ENCODE results near the gene HNRNPA1. TPM values are rescaled to one million over a fixed set of nuclear protein-coding genes. Genes with fewer than 3 reads are reported as not detected.

Gene HNRNPA1
- total RNA-seq, 1 donor from 2014 or later, result 2,469 TPM

DNA sequence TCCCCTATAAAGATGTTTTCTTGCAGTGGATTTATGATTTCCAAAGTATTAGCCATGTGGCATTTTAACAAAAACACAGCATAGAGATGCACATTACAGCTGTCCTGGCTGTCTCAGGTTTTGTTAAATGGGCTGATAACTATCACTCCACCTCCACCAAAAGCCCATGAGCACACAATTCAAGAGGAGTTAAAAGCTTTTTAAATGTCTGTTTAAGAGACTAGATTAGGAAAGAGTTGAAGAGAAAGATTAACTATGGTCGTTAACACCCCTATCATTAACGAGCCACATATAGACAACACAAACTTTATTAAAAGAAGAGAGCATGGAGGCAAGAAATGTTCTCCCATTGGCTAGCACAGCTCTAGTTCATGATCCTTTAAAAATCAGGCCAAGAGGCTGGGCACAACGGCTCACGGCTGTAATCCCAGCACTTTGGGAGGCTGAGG lies 15.1 kb upstream of the HNRNPA1 start:
- no peak overlapping the region for H3K4me3 Mint-ChIP-seq
- peaks cover 4% of the 10 kb centered on the region for H3K9me3 Mint-ChIP-seq
- peaks cover 46% of the 10 kb centered on the region for H3K4me1 Mint-ChIP-seq (ENCODE audit: unreplicated experiment)
- no peaks in the 10 kb centered on the region for H3K27me3 Mint-ChIP-seq
- TF ChIP-seq, protein P1, sequence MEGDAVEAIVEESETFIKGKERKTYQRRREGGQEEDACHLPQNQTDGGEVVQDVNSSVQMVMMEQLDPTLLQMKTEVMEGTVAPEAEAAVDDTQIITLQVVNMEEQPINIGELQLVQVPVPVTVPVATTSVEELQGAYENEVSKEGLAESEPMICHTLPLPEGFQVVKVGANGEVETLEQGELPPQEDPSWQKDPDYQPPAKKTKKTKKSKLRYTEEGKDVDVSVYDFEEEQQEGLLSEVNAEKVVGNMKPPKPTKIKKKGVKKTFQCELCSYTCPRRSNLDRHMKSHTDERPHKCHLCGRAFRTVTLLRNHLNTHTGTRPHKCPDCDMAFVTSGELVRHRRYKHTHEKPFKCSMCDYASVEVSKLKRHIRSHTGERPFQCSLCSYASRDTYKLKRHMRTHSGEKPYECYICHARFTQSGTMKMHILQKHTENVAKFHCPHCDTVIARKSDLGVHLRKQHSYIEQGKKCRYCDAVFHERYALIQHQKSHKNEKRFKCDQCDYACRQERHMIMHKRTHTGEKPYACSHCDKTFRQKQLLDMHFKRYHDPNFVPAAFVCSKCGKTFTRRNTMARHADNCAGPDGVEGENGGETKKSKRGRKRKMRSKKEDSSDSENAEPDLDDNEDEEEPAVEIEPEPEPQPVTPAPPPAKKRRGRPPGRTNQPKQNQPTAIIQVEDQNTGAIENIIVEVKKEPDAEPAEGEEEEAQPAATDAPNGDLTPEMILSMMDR (conservative IDR thresholded peaks at IDR 0.05), result no peak
- H3K27ac Mint-ChIP-seq, result no peak overlapping the region
- H3K36me3 Mint-ChIP-seq, result peaks cover 17% of the 10 kb centered on the region
- DNase-seq (ENCODE audit: extremely low spot score, unreplicated experiment), result no peak

DNA sequence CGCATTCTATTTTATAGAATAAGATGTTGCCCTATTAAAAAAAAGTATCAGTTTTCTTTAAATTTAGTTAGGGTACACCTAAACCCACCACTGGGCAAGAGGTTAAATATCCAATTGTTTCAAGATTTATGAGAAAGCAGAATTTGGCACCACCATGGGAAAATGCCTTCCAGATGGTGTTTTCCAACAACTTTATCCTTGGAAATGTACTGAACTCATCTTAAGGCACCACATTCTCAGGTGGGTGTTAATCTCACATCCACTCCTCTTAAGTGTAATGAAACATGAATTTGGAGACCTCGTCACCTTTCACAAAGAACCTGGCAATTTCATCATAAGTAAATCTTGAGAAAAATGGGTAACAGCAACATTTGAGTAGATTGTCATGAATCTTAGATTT lies 13.7 kb upstream of the HNRNPA1 start:
- peaks cover 4% of the 10 kb centered on the region for H3K9me3 Mint-ChIP-seq
- no peaks in the 10 kb centered on the region for H3K27me3 Mint-ChIP-seq
- TF ChIP-seq, protein P1 (conservative IDR thresholded peaks at IDR 0.05), result no peak
- H3K36me3 Mint-ChIP-seq, result peaks cover 20% of the 10 kb centered on the region
- no peak for DNase-seq (ENCODE audit: extremely low spot score, unreplicated experiment)
- peaks cover 43% of the 10 kb centered on the region for H3K4me1 Mint-ChIP-seq (ENCODE audit: unreplicated experiment)
- H3K27ac Mint-ChIP-seq, result peak overlapping the region; percentile 16
- H3K4me3 Mint-ChIP-seq, result no peak overlapping the region

DNA sequence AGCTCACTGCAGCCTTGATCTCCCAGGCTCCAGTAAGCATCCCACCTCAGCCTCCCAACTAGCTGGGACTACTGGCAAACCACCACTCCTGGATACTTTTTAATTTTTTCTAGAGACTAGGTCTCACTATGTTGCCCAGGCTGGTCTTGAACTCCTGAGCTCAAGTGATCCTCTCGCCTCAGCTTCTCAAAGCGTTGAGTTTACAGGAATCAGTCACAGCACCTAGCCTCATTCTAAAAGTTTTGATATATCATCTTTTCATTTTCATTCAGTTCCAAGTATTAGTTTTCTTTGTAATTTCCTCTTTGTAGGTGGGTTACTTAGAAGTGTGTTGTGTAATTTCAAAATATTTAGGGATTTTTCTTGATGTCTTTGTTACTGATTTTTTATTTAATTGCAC lies 10.2 kb upstream of the HNRNPA1 start:
- H3K36me3 Mint-ChIP-seq, result peaks cover 23% of the 10 kb centered on the region
- H3K9me3 Mint-ChIP-seq, result no peaks in the 10 kb centered on the region
- no peak overlapping the region for H3K27ac Mint-ChIP-seq
- DNase-seq (ENCODE audit: extremely low spot score, unreplicated experiment), result no peak
- no peak overlapping the region for H3K4me3 Mint-ChIP-seq
- TF ChIP-seq, protein P1 (conservative IDR thresholded peaks at IDR 0.05), result no peak
- no peaks in the 10 kb centered on the region for H3K27me3 Mint-ChIP-seq
- H3K4me1 Mint-ChIP-seq (ENCODE audit: unreplicated experiment), result peaks cover 38% of the 10 kb centered on the region

DNA sequence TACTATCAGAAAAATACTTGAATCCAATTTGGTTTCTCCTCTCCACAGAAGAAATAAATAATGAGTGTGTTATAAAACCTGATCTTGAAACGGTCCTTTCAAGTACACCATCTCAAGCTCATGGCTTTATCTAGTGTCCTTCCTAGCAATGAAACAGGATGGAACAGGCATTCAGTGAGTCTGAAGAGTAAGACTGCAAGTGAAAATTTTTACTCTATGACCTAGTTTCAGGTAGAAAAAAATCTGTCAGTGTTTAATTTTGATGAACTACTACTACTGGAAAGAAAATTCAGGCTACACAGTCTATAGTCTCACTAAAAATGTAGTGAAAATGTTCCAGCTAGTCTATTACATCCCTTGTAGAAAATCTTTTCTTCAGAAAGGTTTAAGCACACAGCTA lies 8.3 kb upstream of the HNRNPA1 start:
- H3K27me3 Mint-ChIP-seq, result no peaks in the 10 kb centered on the region
- peaks cover 36% of the 10 kb centered on the region for H3K4me1 Mint-ChIP-seq (ENCODE audit: unreplicated experiment)
- H3K9me3 Mint-ChIP-seq, result no peaks in the 10 kb centered on the region
- peaks cover 22% of the 10 kb centered on the region for H3K36me3 Mint-ChIP-seq
- TF ChIP-seq, protein P1 (conservative IDR thresholded peaks at IDR 0.05), result no peak
- no peak for DNase-seq (ENCODE audit: extremely low spot score, unreplicated experiment)
- H3K4me3 Mint-ChIP-seq, result no peak overlapping the region
- peak overlapping the region; percentile 1 for H3K27ac Mint-ChIP-seq

DNA sequence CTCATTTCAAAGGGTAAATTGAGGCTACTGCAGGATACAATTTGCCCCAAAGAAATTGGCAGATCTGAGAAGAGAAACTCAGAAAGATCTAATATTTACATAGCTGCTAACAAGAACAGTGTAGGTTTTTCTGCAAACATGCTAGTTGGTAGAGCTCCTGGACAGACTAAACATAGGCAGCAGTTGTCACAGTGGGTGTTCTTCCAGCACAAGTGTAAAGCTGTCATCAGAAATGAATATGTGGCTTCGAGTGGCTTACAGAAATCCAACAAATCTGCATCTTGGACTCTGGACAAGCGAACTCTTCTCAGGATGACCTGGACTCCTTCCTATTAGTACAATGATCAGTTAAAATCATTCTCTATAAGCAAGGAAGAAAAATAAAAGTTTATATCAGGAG lies 6.5 kb upstream of the HNRNPA1 start:
- Mint-ChIP-seq H3K36me3 (peaks cover 20% of the 10 kb centered on the region), H3K4me3 (no peak overlapping the region), H3K9me3 (no peaks in the 10 kb centered on the region), H3K27ac (peak overlapping the region; percentile 43), H3K4me1 (ENCODE audit: unreplicated experiment) (peaks cover 39% of the 10 kb centered on the region), H3K27me3 (no peaks in the 10 kb centered on the region)
- DNase-seq (ENCODE audit: extremely low spot score, unreplicated experiment), result no peak
- TF ChIP-seq, protein P1 (conservative IDR thresholded peaks at IDR 0.05), result no peak

DNA sequence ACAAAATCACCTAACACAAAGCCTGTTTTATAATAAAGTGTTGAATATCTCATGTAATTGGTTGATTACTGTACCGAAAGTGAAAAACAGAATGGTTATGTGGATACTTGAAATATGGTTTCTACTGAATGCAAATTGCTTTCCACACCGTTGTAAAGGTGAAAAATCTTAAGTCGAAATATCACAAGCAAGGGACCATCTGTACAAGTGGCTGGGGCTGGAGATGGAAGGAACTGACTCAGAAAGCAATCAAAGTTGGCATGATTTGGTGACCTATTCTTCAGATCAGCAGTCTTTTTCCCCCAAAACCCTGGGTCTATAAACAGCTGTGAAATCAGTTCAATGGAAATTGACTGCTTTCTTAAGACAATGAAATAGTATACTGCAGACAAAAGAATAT lies 4.2 kb upstream of the HNRNPA1 start:
- Mint-ChIP-seq H3K4me3 (peak overlapping the region; percentile 37), H3K36me3 (peaks cover 20% of the 10 kb centered on the region), H3K4me1 (ENCODE audit: unreplicated experiment) (peaks cover 35% of the 10 kb centered on the region), H3K27ac (peak overlapping the region; percentile 35), H3K27me3 (no peaks in the 10 kb centered on the region), H3K9me3 (no peaks in the 10 kb centered on the region)
- DNase-seq (ENCODE audit: extremely low spot score, unreplicated experiment), result no peak
- TF ChIP-seq, protein P1 (conservative IDR thresholded peaks at IDR 0.05), result no peak
